ENCODE measurements around the gene RPAP3. TPM values are rescaled to one million over a fixed set of nuclear protein-coding genes. Genes with fewer than 3 reads are reported as not detected.

RPAP3 gene
- total and polyA plus RNA-seq, 9 of the 15 experiments (the other 6 are each of a cell fraction or from before 2014, with no cell fraction given), result 40.0 to 92.1 (median 54.1) TPM

DNA sequence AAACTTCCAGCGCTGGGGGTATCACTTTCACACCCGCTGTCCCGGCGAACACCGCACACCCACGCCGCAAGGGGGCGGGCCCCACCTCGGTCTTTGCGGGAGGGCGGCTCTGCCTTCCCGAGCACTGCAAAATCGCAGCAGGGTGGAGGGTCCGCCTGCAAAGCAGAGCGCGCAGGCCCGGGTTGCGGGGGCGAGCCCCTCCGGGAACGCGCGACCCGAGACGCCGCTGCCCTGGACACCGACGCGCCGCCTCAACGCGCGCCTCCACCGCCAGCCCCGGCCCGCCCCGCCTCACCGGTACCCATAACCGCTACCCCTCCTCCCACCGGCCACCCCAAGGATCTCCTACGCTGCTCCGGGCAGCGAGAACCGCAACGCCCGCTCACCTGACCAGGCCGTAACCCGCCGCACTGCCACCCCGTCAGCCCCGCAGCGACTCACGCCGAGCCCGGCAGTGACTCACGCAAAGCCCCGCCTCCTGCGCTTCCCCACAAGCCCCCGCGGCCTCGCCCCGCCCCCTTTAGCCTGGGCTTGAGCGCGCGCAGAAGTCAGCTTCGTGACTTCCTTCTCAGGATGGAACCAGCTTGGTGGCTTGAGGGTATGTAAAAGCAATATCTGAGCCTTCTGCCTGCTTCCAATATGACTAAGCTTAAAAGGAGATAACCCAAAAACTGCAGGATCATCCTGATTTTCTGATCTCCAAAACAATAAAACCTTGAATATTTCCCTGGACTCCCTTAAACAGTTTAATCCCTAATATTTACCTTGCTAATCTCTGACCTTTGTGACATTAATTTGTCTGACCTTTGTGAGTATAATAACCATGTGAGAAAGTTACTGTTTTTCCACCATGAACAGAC, at the start of gene RPAP3 (continued):
- TF ChIP-seq, protein P1, sequence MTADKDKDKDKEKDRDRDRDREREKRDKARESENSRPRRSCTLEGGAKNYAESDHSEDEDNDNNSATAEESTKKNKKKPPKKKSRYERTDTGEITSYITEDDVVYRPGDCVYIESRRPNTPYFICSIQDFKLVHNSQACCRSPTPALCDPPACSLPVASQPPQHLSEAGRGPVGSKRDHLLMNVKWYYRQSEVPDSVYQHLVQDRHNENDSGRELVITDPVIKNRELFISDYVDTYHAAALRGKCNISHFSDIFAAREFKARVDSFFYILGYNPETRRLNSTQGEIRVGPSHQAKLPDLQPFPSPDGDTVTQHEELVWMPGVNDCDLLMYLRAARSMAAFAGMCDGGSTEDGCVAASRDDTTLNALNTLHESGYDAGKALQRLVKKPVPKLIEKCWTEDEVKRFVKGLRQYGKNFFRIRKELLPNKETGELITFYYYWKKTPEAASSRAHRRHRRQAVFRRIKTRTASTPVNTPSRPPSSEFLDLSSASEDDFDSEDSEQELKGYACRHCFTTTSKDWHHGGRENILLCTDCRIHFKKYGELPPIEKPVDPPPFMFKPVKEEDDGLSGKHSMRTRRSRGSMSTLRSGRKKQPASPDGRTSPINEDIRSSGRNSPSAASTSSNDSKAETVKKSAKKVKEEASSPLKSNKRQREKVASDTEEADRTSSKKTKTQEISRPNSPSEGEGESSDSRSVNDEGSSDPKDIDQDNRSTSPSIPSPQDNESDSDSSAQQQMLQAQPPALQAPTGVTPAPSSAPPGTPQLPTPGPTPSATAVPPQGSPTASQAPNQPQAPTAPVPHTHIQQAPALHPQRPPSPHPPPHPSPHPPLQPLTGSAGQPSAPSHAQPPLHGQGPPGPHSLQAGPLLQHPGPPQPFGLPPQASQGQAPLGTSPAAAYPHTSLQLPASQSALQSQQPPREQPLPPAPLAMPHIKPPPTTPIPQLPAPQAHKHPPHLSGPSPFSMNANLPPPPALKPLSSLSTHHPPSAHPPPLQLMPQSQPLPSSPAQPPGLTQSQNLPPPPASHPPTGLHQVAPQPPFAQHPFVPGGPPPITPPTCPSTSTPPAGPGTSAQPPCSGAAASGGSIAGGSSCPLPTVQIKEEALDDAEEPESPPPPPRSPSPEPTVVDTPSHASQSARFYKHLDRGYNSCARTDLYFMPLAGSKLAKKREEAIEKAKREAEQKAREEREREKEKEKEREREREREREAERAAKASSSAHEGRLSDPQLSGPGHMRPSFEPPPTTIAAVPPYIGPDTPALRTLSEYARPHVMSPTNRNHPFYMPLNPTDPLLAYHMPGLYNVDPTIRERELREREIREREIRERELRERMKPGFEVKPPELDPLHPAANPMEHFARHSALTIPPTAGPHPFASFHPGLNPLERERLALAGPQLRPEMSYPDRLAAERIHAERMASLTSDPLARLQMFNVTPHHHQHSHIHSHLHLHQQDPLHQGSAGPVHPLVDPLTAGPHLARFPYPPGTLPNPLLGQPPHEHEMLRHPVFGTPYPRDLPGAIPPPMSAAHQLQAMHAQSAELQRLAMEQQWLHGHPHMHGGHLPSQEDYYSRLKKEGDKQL (CRISPR knock-in tag; IDR thresholded peaks at IDR 0.05; ENCODE audit: borderline replicate concordance), result no peak
- TF ChIP-seq CBFA2T2 (conservative IDR thresholded peaks at IDR 0.05) (no peak), ATF1 (CRISPR knock-in tag; IDR thresholded peaks at IDR 0.05) (no peak; the same call in 1 of the 2 replicates), ATF1 (tag; IDR thresholded peaks at IDR 0.05) (peak; percentile 82), ZSCAN29 (IDR thresholded peaks at IDR 0.05) (peak; percentile 57; the same call in 1 of the 2 replicates), NUFIP1 (IDR thresholded peaks at IDR 0.05; ENCODE audit: partially characterized antibody) (no peak), SAFB2 (IDR thresholded peaks at IDR 0.05; ENCODE audit: borderline replicate concordance, low read depth, low read length, severe bottlenecking) (no peak), NR2C2 (CRISPR knock-in tag; IDR thresholded peaks at IDR 0.05) (no peak), NR2C2 (tag; IDR thresholded peaks at IDR 0.05) (peak; percentile 67), HDAC3 (IDR thresholded peaks at IDR 0.05; ENCODE audit: borderline replicate concordance, partially characterized antibody) (no peak), HNRNPH1 (optimal IDR thresholded peaks at IDR 0.05; ENCODE audit: low read depth, low read length) (no peak), SLC30A9 (CRISPR knock-in tag; IDR thresholded peaks at IDR 0.05) (no peak), ZNF436 (CRISPR knock-in tag; IDR thresholded peaks at IDR 0.05) (no peak), PML (IDR thresholded peaks at IDR 0.05; ENCODE audit: low read length) (peak; percentile 89)
- TF ChIP-seq, protein P2, sequence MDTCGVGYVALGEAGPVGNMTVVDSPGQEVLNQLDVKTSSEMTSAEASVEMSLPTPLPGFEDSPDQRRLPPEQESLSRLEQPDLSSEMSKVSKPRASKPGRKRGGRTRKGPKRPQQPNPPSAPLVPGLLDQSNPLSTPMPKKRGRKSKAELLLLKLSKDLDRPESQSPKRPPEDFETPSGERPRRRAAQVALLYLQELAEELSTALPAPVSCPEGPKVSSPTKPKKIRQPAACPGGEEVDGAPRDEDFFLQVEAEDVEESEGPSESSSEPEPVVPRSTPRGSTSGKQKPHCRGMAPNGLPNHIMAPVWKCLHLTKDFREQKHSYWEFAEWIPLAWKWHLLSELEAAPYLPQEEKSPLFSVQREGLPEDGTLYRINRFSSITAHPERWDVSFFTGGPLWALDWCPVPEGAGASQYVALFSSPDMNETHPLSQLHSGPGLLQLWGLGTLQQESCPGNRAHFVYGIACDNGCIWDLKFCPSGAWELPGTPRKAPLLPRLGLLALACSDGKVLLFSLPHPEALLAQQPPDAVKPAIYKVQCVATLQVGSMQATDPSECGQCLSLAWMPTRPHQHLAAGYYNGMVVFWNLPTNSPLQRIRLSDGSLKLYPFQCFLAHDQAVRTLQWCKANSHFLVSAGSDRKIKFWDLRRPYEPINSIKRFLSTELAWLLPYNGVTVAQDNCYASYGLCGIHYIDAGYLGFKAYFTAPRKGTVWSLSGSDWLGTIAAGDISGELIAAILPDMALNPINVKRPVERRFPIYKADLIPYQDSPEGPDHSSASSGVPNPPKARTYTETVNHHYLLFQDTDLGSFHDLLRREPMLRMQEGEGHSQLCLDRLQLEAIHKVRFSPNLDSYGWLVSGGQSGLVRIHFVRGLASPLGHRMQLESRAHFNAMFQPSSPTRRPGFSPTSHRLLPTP (IDR thresholded peaks at IDR 0.05; ENCODE audit: borderline replicate concordance, extremely low read depth, insufficient read length), result no peak
- TF ChIP-seq, protein P3, sequence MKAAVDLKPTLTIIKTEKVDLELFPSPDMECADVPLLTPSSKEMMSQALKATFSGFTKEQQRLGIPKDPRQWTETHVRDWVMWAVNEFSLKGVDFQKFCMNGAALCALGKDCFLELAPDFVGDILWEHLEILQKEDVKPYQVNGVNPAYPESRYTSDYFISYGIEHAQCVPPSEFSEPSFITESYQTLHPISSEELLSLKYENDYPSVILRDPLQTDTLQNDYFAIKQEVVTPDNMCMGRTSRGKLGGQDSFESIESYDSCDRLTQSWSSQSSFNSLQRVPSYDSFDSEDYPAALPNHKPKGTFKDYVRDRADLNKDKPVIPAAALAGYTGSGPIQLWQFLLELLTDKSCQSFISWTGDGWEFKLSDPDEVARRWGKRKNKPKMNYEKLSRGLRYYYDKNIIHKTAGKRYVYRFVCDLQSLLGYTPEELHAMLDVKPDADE (conservative IDR thresholded peaks at IDR 0.05; ENCODE audit: control insufficient read depth, low read depth, low read length), result peak; percentile 86

Measured in K562 (cell line).